ENCODE data around the gene SHC3. TPM values are rescaled to one million over a fixed set of nuclear protein-coding genes. Genes with fewer than 3 reads are reported as not detected.

Gene SHC3
- total RNA-seq, 1 experiment from 2014 or later: 1.8 TPM

DNA sequence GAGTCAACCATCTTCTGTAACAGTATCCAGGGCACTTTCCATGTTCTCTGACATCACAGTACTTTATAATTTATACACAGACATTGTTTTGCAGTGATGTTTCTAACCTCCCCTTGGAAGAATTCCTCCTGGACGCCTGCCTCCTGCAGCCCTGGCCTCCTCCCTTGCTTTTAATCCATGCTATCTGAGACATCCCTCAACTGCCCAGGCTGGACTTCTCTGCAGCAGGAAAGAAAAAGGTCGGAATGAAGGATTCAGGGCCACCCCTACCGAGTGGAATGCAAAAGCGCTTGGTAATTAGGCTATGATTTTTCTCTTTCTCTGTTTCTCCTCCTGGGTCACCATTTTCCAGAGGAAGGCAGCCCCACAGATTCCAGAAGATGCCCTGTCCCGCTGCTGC, 47.0 kb upstream of the SHC3 start:
- no peak overlapping the region for H3K27ac ChIP-seq (ENCODE audit: insufficient read length, low read depth, low read length)
- H4K20me1 ChIP-seq (ENCODE audit: control insufficient read depth, insufficient read depth, insufficient read length): no peaks in the 10 kb centered on the region
- no peak overlapping the region for H3K56ac ChIP-seq (ENCODE audit: insufficient read length, low read depth, low read length)
- no peak overlapping the region for H2BK20ac ChIP-seq (ENCODE audit: low read depth, low read length, poor library complexity, severe bottlenecking)
- no peak overlapping the region for H3K4ac ChIP-seq (ENCODE audit: low read depth, low read length)
- H3K4me1 ChIP-seq (ENCODE audit: insufficient read depth, low read length): no peaks in the 10 kb centered on the region; the same call in 1 of the 2 replicates
- Mint-ChIP-seq H3K27ac (peak overlapping the region in 1 of 3 experiments; percentile 74; a peak in 1 of 7 replicates), H3K27me3 (ENCODE audit: low read depth) (no peaks in the 10 kb centered on the region; the same call in 1 of the 2 replicates), H3K4me3 (peak overlapping the region in 1 of 2 experiments; percentile 19; a peak in 3 of 5 replicates), H3K36me3 (ENCODE audit: insufficient read depth in 1 of 3, low read depth in 3 of 3) (no peaks in the 10 kb centered on the region), H3K9me3 (no peaks in the 10 kb centered on the region; a peak in 1 of 5 replicates), H3K4me1 (peaks cover 12% of the 10 kb centered on the region in 2 experiments)
- no peak overlapping the region for H2BK5ac ChIP-seq (ENCODE audit: insufficient read length, low read length)
- WGBS (ENCODE audit: extremely low coverage, insufficient read length, low lambda C conversion rate): no CpG with 5 or more reads among the region's 5 CpGs
- TF ChIP-seq, protein P1, sequence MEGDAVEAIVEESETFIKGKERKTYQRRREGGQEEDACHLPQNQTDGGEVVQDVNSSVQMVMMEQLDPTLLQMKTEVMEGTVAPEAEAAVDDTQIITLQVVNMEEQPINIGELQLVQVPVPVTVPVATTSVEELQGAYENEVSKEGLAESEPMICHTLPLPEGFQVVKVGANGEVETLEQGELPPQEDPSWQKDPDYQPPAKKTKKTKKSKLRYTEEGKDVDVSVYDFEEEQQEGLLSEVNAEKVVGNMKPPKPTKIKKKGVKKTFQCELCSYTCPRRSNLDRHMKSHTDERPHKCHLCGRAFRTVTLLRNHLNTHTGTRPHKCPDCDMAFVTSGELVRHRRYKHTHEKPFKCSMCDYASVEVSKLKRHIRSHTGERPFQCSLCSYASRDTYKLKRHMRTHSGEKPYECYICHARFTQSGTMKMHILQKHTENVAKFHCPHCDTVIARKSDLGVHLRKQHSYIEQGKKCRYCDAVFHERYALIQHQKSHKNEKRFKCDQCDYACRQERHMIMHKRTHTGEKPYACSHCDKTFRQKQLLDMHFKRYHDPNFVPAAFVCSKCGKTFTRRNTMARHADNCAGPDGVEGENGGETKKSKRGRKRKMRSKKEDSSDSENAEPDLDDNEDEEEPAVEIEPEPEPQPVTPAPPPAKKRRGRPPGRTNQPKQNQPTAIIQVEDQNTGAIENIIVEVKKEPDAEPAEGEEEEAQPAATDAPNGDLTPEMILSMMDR (conservative IDR thresholded peaks at IDR 0.05): no peak
- DNase-seq: no peak
- H3T11ph ChIP-seq (ENCODE audit: low read length): no peak overlapping the region
- H2BK12ac ChIP-seq (ENCODE audit: insufficient read length, low read depth, low read length): no peak overlapping the region
- no peak overlapping the region for H3K4me2 ChIP-seq (ENCODE audit: insufficient read depth, insufficient read length, low read length)
- no peak overlapping the region for H3K9ac ChIP-seq (ENCODE audit: extremely low read depth, insufficient read length, low read length)
- H3K18ac ChIP-seq (ENCODE audit: insufficient read length, low read depth, low read length): peak overlapping the region; percentile 74
- H3K27me3 ChIP-seq (ENCODE audit: insufficient read depth, low read length): no peaks in the 10 kb centered on the region
- no peak overlapping the region for H4K91ac ChIP-seq (ENCODE audit: insufficient read length, low read depth, low read length)
- H3K23ac ChIP-seq (ENCODE audit: insufficient read length, low read depth, low read length): no peak overlapping the region
- no peak overlapping the region for H2BK15ac ChIP-seq (ENCODE audit: low read depth, low read length)
- no peak overlapping the region for H4K8ac ChIP-seq (replicated peaks; ENCODE audit: insufficient read length, low read depth, low read length)
- no peak overlapping the region for H2AFZ ChIP-seq (ENCODE audit: low read length)
- H2BK120ac ChIP-seq (ENCODE audit: low read depth, low read length, poor library complexity, severe bottlenecking): no peak overlapping the region
- H3K9me3 ChIP-seq (ENCODE audit: control insufficient read depth, low read depth, low read length): no peaks in the 10 kb centered on the region
- no peaks in the 10 kb centered on the region for H3K79me1 ChIP-seq (ENCODE audit: insufficient read depth, low read depth, low read length, poor library complexity, severe bottlenecking)
- peak overlapping the region; percentile 14; the same call in 1 of the 2 replicates for H3K14ac ChIP-seq (ENCODE audit: insufficient read depth, low read length)
- no peak overlapping the region for H4K5ac ChIP-seq (ENCODE audit: insufficient read length, low read depth, low read length)
- H2AK5ac ChIP-seq (ENCODE audit: insufficient read length, low read length): no peak overlapping the region
- H3K23me2 ChIP-seq (ENCODE audit: insufficient read length, low read depth, low read length, poor library complexity, severe bottlenecking): no peaks in the 10 kb centered on the region
- H3K79me2 ChIP-seq (ENCODE audit: insufficient read depth, low read length): no peaks in the 10 kb centered on the region

Measured in H9 (cell line).